Activated CD4-positive, alpha-beta memory T cell treated with anti-CD3 and anti-CD28 coated beads, Interleukin-2, amount 10 ng/mL, durations not matched to agents 7 days and 5 days (primary cell): Measurements from ENCODE around the gene ARHGAP10. TPM values are rescaled to one million over a fixed set of nuclear protein-coding genes. Genes with fewer than 3 reads are reported as not detected.

ENCODE experiments used
- CTCF ChIA-PET: fragments of 350-600 bp; sonication (Branson Sonifier 250); formaldehyde crosslinking; loops from one replicate; lab custom pipeline; 2021; ENCODE audit warnings: antibody characterized with exemption, inconsistent platforms; lab: Charles Lee
- POLR2A ChIA-PET: fragments of 350-600 bp; sonication (Branson Sonifier 250); formaldehyde crosslinking; loops from one replicate; lab custom pipeline; 2021; ENCODE audit warnings: antibody characterized with exemption; lab: Charles Lee
- DNase-seq: peaks from one replicate; pipeline ENCODE4 v3.0.0-alpha.2; 2020
- H3K27ac Mint-ChIP-seq: one replicate; pipeline ENCODE4 v1.8.0; 2021; ENCODE audit warnings: mild to moderate bottlenecking, mixed read lengths
- H3K27me3 Mint-ChIP-seq: one replicate; pipeline ENCODE4 v1.8.0; 2021; ENCODE audit warnings: mixed read lengths
- H3K36me3 Mint-ChIP-seq: one replicate; pipeline ENCODE4 v1.8.0; 2021; ENCODE audit warnings: low read depth, mixed read lengths
- H3K4me1 Mint-ChIP-seq: one replicate; pipeline ENCODE4 v1.8.0; 2021; ENCODE audit warnings: mixed read lengths
- H3K4me3 Mint-ChIP-seq: one replicate; pipeline ENCODE4 v1.8.0; 2021; ENCODE audit warnings: mild to moderate bottlenecking, mixed read lengths
- H3K9me3 Mint-ChIP-seq: one replicate; pipeline ENCODE4 v1.8.0; 2021; ENCODE audit warnings: mixed read lengths
- total RNA-seq, 2 experiments: library from RNA; stranded (reverse); gene quantifications; one replicate each; pipeline ENCODE4 v1.2.3, GENCODE V29; 2021

Gene ARHGAP10
- total RNA-seq, 2 experiments from 2014 or later: 19.7 to 22.2 TPM

DNA sequence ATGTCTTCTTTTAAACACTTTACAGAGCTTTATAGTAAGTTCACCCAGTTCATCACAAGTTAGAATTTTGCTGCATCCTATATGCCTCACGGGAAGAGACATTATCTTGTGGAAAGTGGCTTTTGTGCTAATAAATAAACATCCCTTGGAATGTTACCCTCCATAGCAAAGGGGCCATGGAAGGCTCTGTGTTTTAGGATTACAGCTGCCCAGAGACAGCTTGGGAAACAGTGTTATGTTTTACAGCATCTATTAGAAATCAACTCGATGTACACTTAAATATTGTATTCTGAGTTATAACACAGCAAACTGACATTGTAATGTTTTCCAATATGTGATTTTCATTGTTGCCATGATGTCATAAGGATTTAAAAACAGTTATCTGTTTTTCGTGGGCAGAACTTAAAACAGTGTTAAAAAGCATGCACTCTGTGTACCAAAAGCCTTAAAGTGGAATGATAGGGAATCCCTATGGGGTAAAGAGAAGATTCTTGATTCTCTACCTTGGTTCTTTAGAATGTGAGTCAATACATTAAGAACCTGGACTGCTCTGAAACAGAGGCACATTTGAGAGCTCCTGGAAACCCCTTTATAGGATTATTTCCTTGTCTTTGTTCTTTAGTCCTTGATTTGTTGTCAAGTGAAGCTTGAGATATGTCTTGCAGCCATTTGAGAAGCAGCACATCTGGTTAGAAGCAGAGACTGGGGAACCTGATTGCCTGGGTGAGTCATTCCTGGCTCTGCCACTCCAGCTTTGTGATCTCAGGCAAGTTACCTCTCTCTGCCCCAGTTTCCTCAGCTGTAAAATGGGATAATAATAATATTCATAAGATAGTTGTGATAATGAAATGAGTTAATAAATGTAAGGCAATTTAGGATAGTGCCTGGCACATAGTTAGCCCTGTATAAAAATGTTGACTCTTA is 41.6 kb downstream of the ARHGAP10 start:
- Mint-ChIP-seq H3K27me3 (no peaks in the 10 kb centered on the region), H3K36me3 (peaks cover 3% of the 10 kb centered on the region), H3K9me3 (no peaks in the 10 kb centered on the region), H3K4me3 (no peak overlapping the region), H3K4me1 (peaks cover 24% of the 10 kb centered on the region), H3K27ac (no peak overlapping the region)
- ChIA-PET POLR2A (no interaction called here), CTCF (interaction anchor here (1.0 to 2.0 kb wide), 2 partner anchors 63 to 93 kb away, joined by 3 to 7 read pairs; no protein-coding TSS in a partner anchor)
- no peak for DNase-seq

DNA sequence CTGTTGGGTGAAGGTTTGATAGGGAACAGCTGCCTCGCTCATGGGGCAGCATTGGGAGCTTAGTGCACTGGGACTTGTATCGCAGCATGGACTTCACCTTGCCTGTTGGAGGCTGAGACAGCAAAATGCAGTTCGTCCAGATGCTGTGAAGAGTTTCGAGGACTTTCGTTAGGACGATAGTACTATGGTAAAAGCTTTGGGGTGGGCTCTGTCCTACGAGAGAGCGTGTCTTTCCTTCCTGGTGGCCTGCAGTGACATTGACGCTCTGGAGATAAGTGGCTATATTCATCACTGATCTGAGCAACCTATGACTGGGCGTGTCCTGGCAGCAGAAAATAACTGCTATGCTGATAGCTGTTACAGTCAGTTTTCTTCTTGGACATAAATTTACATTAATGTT is 44.8 kb downstream of the ARHGAP10 start:
- Mint-ChIP-seq H3K36me3 (no peaks in the 10 kb centered on the region), H3K9me3 (no peaks in the 10 kb centered on the region), H3K27ac (no peak overlapping the region), H3K27me3 (no peaks in the 10 kb centered on the region), H3K4me1 (peaks cover 33% of the 10 kb centered on the region), H3K4me3 (no peak overlapping the region)
- CTCF ChIA-PET: no interaction called here
- DNase-seq: no peak
- POLR2A ChIA-PET: no interaction called here

DNA sequence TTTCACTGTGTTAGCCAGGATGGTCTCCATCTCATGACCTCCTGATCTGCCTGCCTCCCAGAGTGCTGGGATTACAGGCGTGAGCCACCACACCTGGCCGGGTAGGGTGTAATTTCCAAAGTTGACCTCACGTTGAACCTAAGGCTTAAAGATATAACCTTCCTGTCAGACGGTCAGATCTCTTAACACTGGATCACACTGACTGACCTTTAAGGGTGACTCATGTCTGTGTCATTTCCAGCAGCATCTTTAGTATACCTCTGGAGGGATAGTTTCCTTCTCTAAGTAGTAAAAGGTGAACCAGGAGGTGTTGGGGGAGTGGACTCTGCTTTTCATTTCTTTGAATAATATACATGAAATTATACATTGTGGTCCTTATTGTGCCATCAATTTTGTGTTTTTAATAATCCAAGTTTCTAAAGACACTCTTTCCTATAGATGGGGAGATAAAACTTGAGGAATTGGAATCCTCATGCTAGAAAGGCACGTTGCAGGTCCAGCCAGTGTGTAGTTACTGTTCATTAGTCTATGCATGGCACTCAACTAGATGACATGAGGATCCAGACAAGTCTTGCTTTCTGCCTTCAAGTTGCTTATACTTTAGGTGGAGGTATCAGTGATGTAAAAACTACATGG is 45.7 kb downstream of the ARHGAP10 start:
- no peaks in the 10 kb centered on the region for H3K27me3 Mint-ChIP-seq
- DNase-seq: no peak
- H3K4me1 Mint-ChIP-seq: peaks cover 41% of the 10 kb centered on the region
- H3K27ac Mint-ChIP-seq: no peak overlapping the region
- H3K9me3 Mint-ChIP-seq: no peaks in the 10 kb centered on the region
- POLR2A ChIA-PET: no interaction called here
- CTCF ChIA-PET: no interaction called here
- H3K36me3 Mint-ChIP-seq: no peaks in the 10 kb centered on the region
- H3K4me3 Mint-ChIP-seq: no peak overlapping the region

DNA sequence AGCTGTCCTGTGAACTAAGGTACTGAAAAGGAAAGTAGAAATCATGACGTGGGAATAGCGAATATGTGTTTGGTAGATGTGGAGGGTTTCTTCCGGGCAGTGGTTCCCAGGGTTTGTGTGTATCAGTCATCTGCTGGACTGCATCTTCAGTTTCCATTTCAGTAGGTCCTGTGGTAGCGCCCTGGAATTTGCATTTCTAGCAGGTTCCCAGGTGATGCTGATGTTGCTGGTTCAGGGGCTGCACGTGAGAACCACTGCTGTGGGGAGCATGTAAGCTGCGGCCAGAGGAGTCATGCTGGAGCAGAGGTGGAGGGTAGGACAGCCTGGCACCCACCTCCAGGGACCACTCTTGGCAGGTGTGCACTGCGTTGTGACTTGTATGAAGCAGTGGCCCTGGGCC is 47.1 kb downstream of the ARHGAP10 start:
- DNase-seq: no peak
- Mint-ChIP-seq H3K9me3 (no peaks in the 10 kb centered on the region), H3K36me3 (no peaks in the 10 kb centered on the region), H3K4me3 (no peak overlapping the region), H3K27me3 (no peaks in the 10 kb centered on the region), H3K4me1 (peaks cover 41% of the 10 kb centered on the region), H3K27ac (no peak overlapping the region)
- ChIA-PET CTCF (interaction anchor here (0.6 to 1.8 kb wide), 2 partner anchors 88 to 89 kb away, joined by 3 to 6 read pairs; no protein-coding TSS in a partner anchor), POLR2A (no interaction called here)

DNA sequence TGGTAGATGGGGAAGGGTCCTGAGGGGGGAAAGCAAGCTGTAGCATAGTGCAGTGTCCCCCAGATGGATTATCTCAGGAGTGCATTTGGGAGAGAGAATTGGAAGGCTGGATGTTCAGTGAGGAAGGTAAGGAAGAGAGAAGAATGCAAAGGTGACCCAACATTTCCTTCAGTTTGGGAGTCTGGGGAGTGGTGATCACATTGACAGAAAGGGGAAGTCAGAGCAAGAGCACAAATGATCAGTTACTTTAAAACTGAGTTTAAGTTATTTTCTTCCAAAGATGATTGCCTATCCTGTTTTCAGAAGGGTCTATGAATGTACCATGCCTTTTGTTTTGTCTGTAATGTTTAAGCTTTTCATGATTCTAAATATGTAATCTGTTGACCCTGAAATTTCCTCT is 47.6 kb downstream of the ARHGAP10 start:
- Mint-ChIP-seq H3K27me3 (no peaks in the 10 kb centered on the region), H3K36me3 (no peaks in the 10 kb centered on the region), H3K4me1 (peaks cover 41% of the 10 kb centered on the region), H3K4me3 (no peak overlapping the region), H3K9me3 (no peaks in the 10 kb centered on the region), H3K27ac (no peak overlapping the region)
- ChIA-PET POLR2A (no interaction called here), CTCF (interaction anchor here (0.6 to 1.8 kb wide), 3 partner anchors 71 to 90 kb away, joined by 3 to 6 read pairs (median 4); no protein-coding TSS in a partner anchor)
- no peak for DNase-seq

DNA sequence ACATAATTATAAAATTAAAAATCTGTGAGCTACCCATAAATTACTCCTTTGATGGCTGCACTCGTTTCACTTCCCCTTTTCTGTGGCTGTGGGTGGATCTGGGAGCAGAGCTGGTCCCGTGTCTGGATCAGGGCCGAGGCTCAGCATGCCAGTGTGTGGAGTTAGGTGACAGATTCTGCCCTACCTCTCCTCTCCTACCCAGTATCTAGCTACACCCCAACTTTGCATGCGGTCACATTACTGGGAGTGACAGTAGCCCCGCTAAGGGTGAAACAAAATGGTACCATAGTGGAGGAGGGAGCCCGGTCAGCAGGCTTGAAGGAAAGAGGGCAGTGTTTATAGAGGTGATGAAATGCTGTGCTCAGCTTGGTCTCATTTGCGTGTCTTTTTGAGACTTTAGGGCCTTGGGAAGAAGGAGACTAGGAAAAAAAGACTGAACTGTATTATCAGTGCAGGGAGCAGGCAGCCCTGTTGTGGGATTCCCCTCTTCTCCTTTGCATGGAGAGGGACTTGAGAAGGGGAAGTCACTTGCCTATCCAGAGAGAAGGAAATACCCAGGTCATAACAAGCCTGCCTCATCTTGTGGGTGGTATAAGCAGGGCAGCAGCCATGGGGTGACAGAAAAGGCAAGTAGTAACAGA is 48.4 kb downstream of the ARHGAP10 start:
- no peaks in the 10 kb centered on the region for H3K36me3 Mint-ChIP-seq
- CTCF ChIA-PET: interaction anchor here (1.0 to 1.8 kb wide), 2 partner anchors 72 to 86 kb away, joined by 4 to 6 read pairs; no protein-coding TSS in a partner anchor
- no peak overlapping the region for H3K27ac Mint-ChIP-seq
- H3K4me3 Mint-ChIP-seq: no peak overlapping the region
- H3K9me3 Mint-ChIP-seq: no peaks in the 10 kb centered on the region
- H3K27me3 Mint-ChIP-seq: no peaks in the 10 kb centered on the region
- DNase-seq: no peak
- H3K4me1 Mint-ChIP-seq: peaks cover 43% of the 10 kb centered on the region
- POLR2A ChIA-PET: no interaction called here

DNA sequence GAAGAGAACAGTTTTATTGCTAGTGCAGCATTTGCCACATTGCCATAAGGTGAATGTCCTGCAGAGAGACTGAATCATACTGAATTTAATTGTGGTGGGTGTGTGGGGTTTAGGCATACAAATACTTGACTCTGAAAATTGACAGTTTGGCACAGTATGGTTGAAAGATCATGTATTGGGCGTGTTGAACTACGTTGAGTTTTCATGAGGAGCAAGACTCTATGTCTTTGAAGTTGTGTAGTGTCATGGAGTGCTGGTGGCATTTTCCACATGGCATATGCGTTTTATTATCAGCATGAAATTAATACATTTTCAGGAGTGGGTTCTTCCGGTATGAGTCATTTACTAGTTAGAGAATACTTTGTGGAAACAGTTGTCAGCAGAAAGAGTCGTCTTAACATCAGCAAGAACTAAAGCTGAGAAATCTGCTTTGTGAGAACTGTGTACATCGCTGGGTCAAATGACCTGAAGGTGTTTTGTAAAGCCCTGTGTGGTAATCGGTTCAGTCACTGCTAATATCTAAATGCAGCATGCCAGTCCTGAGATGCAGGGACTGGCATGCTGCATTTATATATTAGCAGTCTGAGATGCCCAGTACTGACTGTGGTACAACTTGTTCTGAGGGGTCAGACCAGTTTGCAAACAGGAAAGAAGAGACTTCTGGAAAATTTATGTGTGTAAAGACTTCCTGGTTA is 50.3 kb downstream of the ARHGAP10 start:
- no peak overlapping the region for H3K4me3 Mint-ChIP-seq
- H3K4me1 Mint-ChIP-seq: peaks cover 55% of the 10 kb centered on the region
- no peaks in the 10 kb centered on the region for H3K9me3 Mint-ChIP-seq
- CTCF ChIA-PET: interaction anchor here (0.7 to 1.0 kb wide), 2 partner anchors 50 to 85 kb away, joined by 3 read pairs; partner anchors contain the start of gene ARHGAP10
- H3K36me3 Mint-ChIP-seq: no peaks in the 10 kb centered on the region
- H3K27ac Mint-ChIP-seq: peak overlapping the region; percentile 3
- H3K27me3 Mint-ChIP-seq: no peaks in the 10 kb centered on the region
- no peak for DNase-seq
- POLR2A ChIA-PET: interaction anchor here (1.0 kb wide), 1 partner anchor 50 kb away, joined by 3 read pairs; the partner anchor contains the start of gene ARHGAP10

DNA sequence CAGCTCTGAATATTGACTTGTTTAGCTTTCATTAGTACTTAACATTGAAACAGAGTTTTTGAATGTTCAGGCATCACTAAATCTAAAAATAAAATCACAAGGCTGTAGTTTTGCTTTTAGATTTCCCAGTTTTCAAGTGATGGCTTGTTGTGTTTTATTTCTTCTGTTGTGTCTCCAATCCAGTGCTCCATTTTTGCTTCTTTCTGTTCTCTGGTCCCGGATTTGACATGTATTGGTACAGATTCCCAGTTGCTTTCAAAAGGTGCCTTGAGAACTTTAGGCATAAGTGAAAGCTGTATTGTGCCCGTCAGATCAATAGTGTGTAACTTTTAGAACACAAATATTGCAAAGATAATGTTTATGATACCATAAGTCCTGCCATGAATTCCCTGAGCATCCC is 53.2 kb downstream of the ARHGAP10 start:
- Mint-ChIP-seq H3K27ac (no peak overlapping the region), H3K27me3 (no peaks in the 10 kb centered on the region), H3K4me1 (peaks cover 41% of the 10 kb centered on the region), H3K36me3 (no peaks in the 10 kb centered on the region), H3K4me3 (no peak overlapping the region), H3K9me3 (no peaks in the 10 kb centered on the region)
- ChIA-PET CTCF (interaction anchor here (0.8 to 3.6 kb wide), 3 partner anchors 10 to 81 kb away, joined by 3 to 18 read pairs (median 5); no protein-coding TSS in a partner anchor), POLR2A (interaction anchor here (0.6 to 2.8 kb wide), 3 partner anchors 9 to 102 kb away, joined by 3 to 8 read pairs (median 5); partner anchors contain the start of genes ARHGAP10 and PRMT9)
- no peak for DNase-seq

DNA sequence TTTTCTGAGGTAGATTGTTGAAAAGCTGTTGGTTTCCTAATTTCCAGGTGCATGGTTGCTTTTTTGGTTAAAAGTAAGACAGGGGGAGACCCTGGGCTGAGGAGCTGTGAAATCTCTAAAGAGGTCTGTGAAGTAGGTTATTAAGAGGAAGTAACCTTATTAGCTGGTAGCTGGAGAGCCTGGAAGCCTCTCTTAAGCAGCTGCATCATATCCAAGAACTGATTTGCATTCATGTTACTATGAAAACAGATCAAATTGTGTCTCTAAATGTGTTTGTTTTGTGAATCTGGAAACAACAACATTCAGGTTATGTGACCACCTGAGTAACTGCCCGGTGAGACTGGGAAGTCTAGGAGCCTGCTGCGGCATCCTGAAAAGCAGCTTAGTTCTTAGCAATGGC is 54.1 kb downstream of the ARHGAP10 start:
- CTCF ChIA-PET: interaction anchor here (0.8 to 3.6 kb wide), 4 partner anchors 9 to 80 kb away, joined by 3 to 18 read pairs (median 5); no protein-coding TSS in a partner anchor
- peaks cover 33% of the 10 kb centered on the region for H3K4me1 Mint-ChIP-seq
- no peak overlapping the region for H3K4me3 Mint-ChIP-seq
- H3K36me3 Mint-ChIP-seq: no peaks in the 10 kb centered on the region
- POLR2A ChIA-PET: interaction anchor here (1.3 to 2.8 kb wide), 3 partner anchors 8 to 157 kb away, joined by 4 to 8 read pairs (median 5); partner anchors contain the start of gene ARHGAP10
- no peak overlapping the region for H3K27ac Mint-ChIP-seq
- no peak for DNase-seq
- no peaks in the 10 kb centered on the region for H3K9me3 Mint-ChIP-seq
- H3K27me3 Mint-ChIP-seq: no peaks in the 10 kb centered on the region

DNA sequence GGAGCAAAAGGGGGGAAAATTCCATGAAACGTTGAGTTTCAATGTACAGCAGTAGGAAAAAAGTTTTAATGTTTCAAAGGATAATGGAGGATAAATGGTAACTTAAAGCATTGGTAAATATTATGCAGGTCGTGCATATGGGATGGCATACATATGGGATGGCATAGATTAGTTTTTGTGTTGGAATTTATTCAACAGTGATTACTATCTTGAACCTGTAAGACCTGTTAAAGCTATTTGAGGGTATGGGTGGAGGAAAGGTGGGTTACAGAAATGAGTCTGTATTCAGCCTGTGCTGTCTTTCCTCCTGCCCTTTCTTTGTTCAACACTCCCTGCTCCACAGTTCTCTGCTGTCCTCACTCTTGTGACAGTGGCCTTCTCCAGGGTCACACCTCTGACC is 54.6 kb downstream of the ARHGAP10 start:
- Mint-ChIP-seq H3K9me3 (no peaks in the 10 kb centered on the region), H3K27me3 (no peaks in the 10 kb centered on the region), H3K4me1 (peaks cover 33% of the 10 kb centered on the region), H3K4me3 (no peak overlapping the region), H3K36me3 (no peaks in the 10 kb centered on the region), H3K27ac (no peak overlapping the region)
- POLR2A ChIA-PET: interaction anchor here (1.3 to 2.8 kb wide), 3 partner anchors 7 to 157 kb away, joined by 4 to 8 read pairs (median 5); partner anchors contain the start of gene ARHGAP10
- CTCF ChIA-PET: interaction anchor here (1.7 to 3.6 kb wide), 2 partner anchors 52 to 80 kb away, joined by 5 to 18 read pairs; no protein-coding TSS in a partner anchor
- no peak for DNase-seq

DNA sequence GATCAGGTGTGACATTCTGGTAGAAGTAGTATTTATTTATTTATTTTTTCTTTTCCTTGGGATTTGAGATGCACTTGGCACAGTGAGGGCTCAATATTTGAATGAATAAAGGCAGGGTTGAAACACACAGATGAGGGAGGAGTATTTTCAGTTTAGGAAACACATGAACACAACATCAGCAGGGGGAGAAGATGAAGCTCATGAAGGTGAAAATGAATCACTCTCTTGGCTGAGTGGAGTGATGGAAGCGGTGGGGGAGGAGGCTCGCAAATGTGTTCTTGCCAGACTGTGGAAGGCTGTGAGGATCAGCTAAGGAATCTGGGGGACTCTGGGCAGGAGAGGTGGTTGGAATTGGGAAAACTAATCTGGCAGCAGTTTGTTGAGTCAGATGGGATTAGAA is 55.3 kb downstream of the ARHGAP10 start:
- no peak for DNase-seq
- Mint-ChIP-seq H3K27me3 (no peaks in the 10 kb centered on the region), H3K36me3 (no peaks in the 10 kb centered on the region), H3K4me1 (peaks cover 34% of the 10 kb centered on the region), H3K27ac (no peak overlapping the region), H3K4me3 (no peak overlapping the region), H3K9me3 (no peaks in the 10 kb centered on the region)
- CTCF ChIA-PET: interaction anchor here (1.7 to 3.6 kb wide), 2 partner anchors 53 to 79 kb away, joined by 5 to 18 read pairs; no protein-coding TSS in a partner anchor
- POLR2A ChIA-PET: interaction anchor here (1.8 to 2.8 kb wide), 2 partner anchors 55 to 156 kb away, joined by 4 to 8 read pairs; partner anchors contain the start of gene ARHGAP10
